H1 (cell line): Measurements from ENCODE around the gene GRIK4. TPM values are rescaled to one million over a fixed set of nuclear protein-coding genes. Genes with fewer than 3 reads are reported as not detected.

Experiments used
- CHD7 ChIP-seq: fragments of 300-600 bp; sonication (generic); IDR thresholded peaks from 2 replicates; pipeline ENCODE4 v1.7.1; 2012; ENCODE audit warnings: low read length, moderate library complexity, mild to moderate bottlenecking, inconsistent platforms; ENCODE audit not compliant: insufficient replicate concordance
- EGR1 ChIP-seq: IDR thresholded peaks from 2 replicates; pipeline ENCODE4 v1.6.1; 2011; ENCODE audit warnings: low read depth, low read length, borderline replicate concordance
- FOSL1 ChIP-seq: IDR thresholded peaks from 2 replicates; pipeline ENCODE4 v1.6.1; 2011; ENCODE audit warnings: mild to moderate bottlenecking, low read depth, low read length, moderate library complexity; ENCODE audit not compliant: insufficient read depth
- HDAC2 ChIP-seq, 2 experiments: fragments of 300-600 bp in 1 of 2; sonication (generic) in 1 of 2; IDR thresholded peaks; 2 replicates each; pipeline ENCODE4 v1.6.1; 2011 to 2012; ENCODE audit warnings: low read depth in 2 of 2, low read length in 2 of 2, mild to moderate bottlenecking in 2 of 2, moderate library complexity in 2 of 2, borderline replicate concordance in 1 of 2, inconsistent platforms in 1 of 2
- KDM4A ChIP-seq: IDR thresholded peaks from one replicate; pipeline ENCODE4 v1.7.1; 2012; ENCODE audit warnings: low read depth, mild to moderate bottlenecking, moderate library complexity, low read length, inconsistent platforms; ENCODE audit not compliant: severe bottlenecking
- NRF1 ChIP-seq: IDR thresholded peaks from 2 replicates; pipeline ENCODE4 v1.6.1; 2011; ENCODE audit warnings: mild to moderate bottlenecking, low read depth, low read length, improper control_type of control experiment
- POLR2AphosphoS5 ChIP-seq: IDR thresholded peaks from 2 replicates; pipeline ENCODE4 v1.6.1; 2011; ENCODE audit warnings: low read depth, low read length
- polyA plus RNA-seq, 7 experiments: library from polyadenylated mRNA; depleted of rRNA in 3 of 7; stranded (reverse) in 5 of 7; unstranded in 2 of 7; fragments of >200 nt in 5 of 7; fragments of 200-250 nt in 2 of 7; gene quantifications; 1 replicate in 5 of 7; 2 replicates in 1 of 7; 4 replicates in 1 of 7; pipeline versions ENCODE4 v1.2.1 to v1.2.3, GENCODE V29; 2011 to 2013; ENCODE audit warnings: missing spikeins in 2 of 7, mixed read lengths in 2 of 7
- total RNA-seq: library from RNA; stranded (reverse); fragmentation: NEBNext Ultra II Directional; extraction: Animal tissue kit (Norgen Biotek cat#: 25700); gene quantifications from 2 replicates; pipeline ENCODE4 v1.2.1, GENCODE V29; 2021
- TF ChIP-seq, protein P1 (sequence below): IDR thresholded peaks from 2 replicates; pipeline ENCODE4 v1.6.1; 2012; ENCODE audit warnings: inconsistent platforms

The GRIK4 gene
- total and polyA plus RNA-seq, 2 of the 8 experiments (the other 6 are each of a cell fraction or from before 2014, with no cell fraction given) = 1.2 to 2.9 TPM

DNA sequence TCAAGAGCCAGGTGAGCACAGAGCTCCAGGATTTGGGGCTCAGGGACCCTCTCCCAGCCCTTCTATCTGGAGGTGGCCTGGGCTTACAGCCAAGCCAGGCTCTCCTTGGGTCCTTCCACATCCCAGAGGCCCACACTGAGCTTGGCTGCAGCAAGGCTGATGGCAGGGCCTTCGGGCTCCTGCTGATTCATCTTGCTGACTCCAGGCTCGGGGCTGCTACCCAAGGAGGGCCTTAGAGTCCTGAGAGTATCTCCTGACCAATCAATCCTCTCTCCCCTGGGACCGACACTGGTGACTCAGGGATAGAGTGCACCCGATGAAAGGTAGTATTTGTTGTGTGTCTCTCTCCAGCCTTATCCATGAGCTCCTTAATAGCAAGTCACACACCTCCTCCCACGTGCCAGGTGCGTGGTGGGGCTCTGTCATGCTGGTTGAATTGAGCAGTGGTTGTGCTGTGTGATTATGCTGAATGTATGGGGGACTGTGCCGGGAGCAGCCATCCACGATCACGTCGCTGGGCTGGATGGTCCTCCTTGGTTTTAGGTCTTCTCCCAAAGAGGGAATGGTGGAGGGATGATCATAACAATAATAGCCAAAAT lies 62.3 kb downstream of the GRIK4 start (continued):
- TF ChIP-seq NRF1 (no peak), FOSL1 (no peak), KDM4A (no peak), CHD7 (no peak), HDAC2 (IDR thresholded peaks at IDR 0.05; ENCODE audit: borderline replicate concordance in 1 of 2, low read depth in 2 of 2, low read length in 2 of 2) (no peak), EGR1 (no peak), POLR2AphosphoS5 (no peak)
- TF ChIP-seq, protein P1, sequence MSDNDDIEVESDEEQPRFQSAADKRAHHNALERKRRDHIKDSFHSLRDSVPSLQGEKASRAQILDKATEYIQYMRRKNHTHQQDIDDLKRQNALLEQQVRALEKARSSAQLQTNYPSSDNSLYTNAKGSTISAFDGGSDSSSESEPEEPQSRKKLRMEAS = no peak
